Stimulated activated naive CD8-positive, alpha-beta T cell treated with anti-CD3 and anti-CD28 coated beads, Interleukin-15, amount 100 ng/mL, for 72 hours (primary cell): ENCODE data around the gene TBPL2.

Experiments
- ATAC-seq: fragments of 150-1000 bp; cut with Tn5 transposase; 2 replicates; pipeline ENCODE4 v1.10.0; 2021; ENCODE audit warnings: mild to moderate bottlenecking, moderate library complexity
- DNase-seq, 2 donors: peaks; one replicate each; pipeline ENCODE4 v3.0.0; 2021 to 2022
- H3K27ac Mint-ChIP-seq, 2 donors: one replicate each; pipeline ENCODE4 v1.8.0; 2022; ENCODE audit warnings: mild to moderate bottlenecking in 2 of 2, mixed read lengths in 2 of 2, moderate library complexity in 2 of 2
- H3K27me3 Mint-ChIP-seq: one replicate; pipeline ENCODE4 v1.8.0; 2022; ENCODE audit warnings: mixed read lengths
- H3K4me1 Mint-ChIP-seq: one replicate; pipeline ENCODE4 v1.8.0; 2022; ENCODE audit warnings: mild to moderate bottlenecking, mixed read lengths
- H3K4me3 Mint-ChIP-seq, 2 donors: one replicate each; pipeline ENCODE4 v1.8.0; 2022; ENCODE audit warnings: mild to moderate bottlenecking in 2 of 2, mixed read lengths in 2 of 2, moderate library complexity in 1 of 2
- H3K9me3 Mint-ChIP-seq, 2 donors: one replicate each; pipeline ENCODE4 v1.8.0; 2022; ENCODE audit warnings: mixed read lengths in 2 of 2

TBPL2 gene

DNA sequence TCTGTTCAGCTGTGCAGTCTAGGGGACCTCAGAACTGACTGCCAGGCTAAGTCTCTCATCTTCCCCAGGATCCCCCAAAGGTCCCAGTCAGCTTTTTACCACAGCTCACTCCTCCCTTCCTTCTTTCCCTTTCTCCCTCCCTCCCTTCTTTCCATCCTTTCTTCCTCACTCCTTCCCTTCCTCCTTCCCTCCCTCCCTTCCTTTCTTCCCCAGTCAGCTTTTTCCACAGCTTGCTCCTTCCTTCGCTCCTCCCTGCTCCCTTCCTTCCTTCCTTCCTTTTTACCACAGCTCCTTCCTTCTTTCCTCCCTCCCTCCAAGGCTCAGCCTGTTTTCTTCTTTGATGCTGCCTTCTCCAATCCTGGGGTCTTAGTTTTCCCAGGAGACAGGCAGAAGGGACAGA is 68.0 kb downstream of the TBPL2 start:
- no peaks in the 10 kb centered on the region for H3K27me3 Mint-ChIP-seq
- H3K27ac Mint-ChIP-seq: peak overlapping the region; percentile 94 to 98
- H3K9me3 Mint-ChIP-seq: no peaks in the 10 kb centered on the region
- H3K4me1 Mint-ChIP-seq: peaks cover 63% of the 10 kb centered on the region
- DNase-seq: no peak
- no peak for ATAC-seq
- peak overlapping the region in 1 of 2 donors; percentile 26 for H3K4me3 Mint-ChIP-seq

DNA sequence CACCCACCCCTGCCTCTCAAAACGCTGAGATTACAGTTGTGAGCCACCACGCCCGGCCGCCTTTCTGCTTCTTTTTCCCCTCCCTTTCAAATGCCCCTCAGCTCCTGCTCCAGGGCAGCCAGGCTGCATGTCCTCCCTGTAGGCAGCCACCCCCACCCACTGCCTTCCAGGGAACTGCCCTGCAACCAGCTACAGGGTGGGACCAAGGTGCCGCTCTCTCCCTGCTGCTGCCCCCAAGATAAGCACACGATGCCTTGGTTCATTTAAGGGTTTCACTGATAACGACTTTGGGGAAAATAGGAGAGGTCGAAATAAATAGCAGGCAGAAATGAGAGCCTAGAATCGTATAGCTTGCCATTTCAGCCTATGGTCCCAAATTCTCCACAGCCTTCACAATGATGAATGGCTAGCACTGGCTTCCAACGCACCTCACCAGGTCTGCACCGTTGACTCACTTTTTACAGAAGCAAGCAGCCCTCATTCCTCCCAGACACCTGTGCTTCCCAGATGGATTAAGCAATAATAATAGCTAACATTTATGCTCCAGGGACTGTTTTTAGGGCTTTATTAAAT is 69.4 kb downstream of the TBPL2 start:
- Mint-ChIP-seq H3K4me1 (peaks cover 49% of the 10 kb centered on the region), H3K9me3 (no peaks in the 10 kb centered on the region), H3K27me3 (no peaks in the 10 kb centered on the region), H3K27ac (peak overlapping the region in 1 of 2 donors; percentile 66), H3K4me3 (no peak overlapping the region)
- DNase-seq: no peak
- ATAC-seq: no peak

DNA sequence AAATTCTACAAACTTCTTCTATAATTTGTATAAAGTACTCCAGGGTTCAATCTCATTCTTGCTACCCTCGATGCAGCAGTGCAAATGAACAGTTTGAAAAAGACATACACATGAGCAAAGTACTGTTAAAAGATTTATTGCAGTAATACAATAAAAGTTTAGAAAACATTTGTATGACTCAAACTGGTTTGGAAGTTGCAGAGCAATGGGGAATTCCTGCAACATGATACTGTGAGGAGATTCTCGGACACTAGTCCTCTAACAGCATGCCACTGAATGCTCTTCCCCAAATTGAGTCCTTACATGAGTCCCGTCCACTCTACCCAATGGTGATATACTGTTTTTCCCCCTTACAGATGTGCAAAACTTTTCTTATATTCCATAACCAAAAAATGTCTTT is 74.1 kb downstream of the TBPL2 start:
- Mint-ChIP-seq H3K27me3 (no peaks in the 10 kb centered on the region), H3K4me3 (no peak overlapping the region), H3K27ac (peak overlapping the region in 1 of 2 donors; percentile 43), H3K9me3 (no peaks in the 10 kb centered on the region), H3K4me1 (peaks cover 14% of the 10 kb centered on the region)
- DNase-seq (no peak), ATAC-seq (no peak)
